K562 (cell line): ENCODE results near the gene TTLL11. TPM values are rescaled to one million over a fixed set of nuclear protein-coding genes. Genes with fewer than 3 reads are reported as not detected.

Source experiments
- ASH1L ChIP-seq: fragments of 450-650 bp; IDR thresholded peaks from 2 replicates; pipeline ENCODE4 v1.6.1; 2018; ENCODE audit warnings: borderline replicate concordance, mild to moderate bottlenecking, low read depth; ENCODE audit not compliant: partially characterized antibody
- C11orf30 ChIP-seq: fragments of 450-650 bp; IDR thresholded peaks from 2 replicates; pipeline ENCODE4 v1.6.1; 2016; ENCODE audit warnings: low read depth, mild to moderate bottlenecking
- CBX5 ChIP-seq: IDR thresholded peaks from 2 replicates; pipeline ENCODE4 v1.6.1; 2014; ENCODE audit warnings: low read depth, borderline replicate concordance
- CEBPG ChIP-seq, 3 experiments: fragments of 200-800 bp in 1 of 3; sonication (Bioruptor generic) in 1 of 3; sonication (generic) in 1 of 3; formaldehyde crosslinking in 1 of 3; IDR thresholded peaks in 2 of 3; conservative IDR thresholded peaks in 1 of 3; 2 replicates each; pipeline versions ENCODE4 v1.6.1 to v1.8.0; 2016 to 2022; ENCODE audit warnings: missing compliant biosample characterization in 2 of 3, missing genetic modification characterization in 2 of 3, mild to moderate bottlenecking in 1 of 3, missing genetic modification reagents in 1 of 3
- CTCF ChIP-seq, 3 experiments: IDR thresholded peaks in 2 of 3; conservative IDR thresholded peaks in 1 of 3; 2 replicates each; pipeline ENCODE4 v1.5.1; 2011 to 2012; ENCODE audit warnings: low read length in 3 of 3, mild to moderate bottlenecking in 3 of 3, control low read depth in 2 of 3, improper control_type of control experiment in 1 of 3, inconsistent platforms in 1 of 3, low read depth in 1 of 3, mixed read lengths in 1 of 3, moderate library complexity in 1 of 3; ENCODE audit not compliant: insufficient read depth in 2 of 3
- DIDO1 ChIP-seq: fragments of 450-650 bp; IDR thresholded peaks from 2 replicates; pipeline ENCODE4 v1.6.1; 2016; ENCODE audit warnings: low read depth, missing biosample characterization, missing genetic modification characterization
- HNRNPK ChIP-seq: fragments of 200-400 bp; formaldehyde crosslinking; IDR thresholded peaks from one replicate; pipeline ENCODE4 v1.6.1; 2018; ENCODE audit warnings: mild to moderate bottlenecking, low read depth, low read length; ENCODE audit not compliant: poor library complexity, severe bottlenecking
- MAZ ChIP-seq, 2 experiments: fragments of 450-650 bp in 1 of 2; sonication (generic) in 1 of 2; formaldehyde crosslinking; IDR thresholded peaks in 1 of 2; conservative IDR thresholded peaks in 1 of 2; 2 replicates each; pipeline versions ENCODE4 v1.4.0 to v1.5.0; 2020; ENCODE audit warnings: mild to moderate bottlenecking in 1 of 2, missing genetic modification reagents in 1 of 2
- NRF1 ChIP-seq, 2 experiments: fragments of 450-650 bp; IDR thresholded peaks in 1 of 2; conservative IDR thresholded peaks in 1 of 2; 2 replicates each; pipeline ENCODE4 v1.6.1; 2014; ENCODE audit warnings: mild to moderate bottlenecking in 2 of 2
- PRDM10 ChIP-seq: fragments of 450-650 bp; IDR thresholded peaks from 2 replicates; pipeline ENCODE4 v1.6.1; 2018; ENCODE audit not compliant: partially characterized antibody
- RHOXF2B ChIP-seq: fragments of 250-450 bp; sonication (Bioruptor Pico); conservative IDR thresholded peaks from 2 replicates; pipeline ENCODE4 v1.5.1; 2021
- RUNX1 ChIP-seq: sonication (generic); IDR thresholded peaks from 2 replicates; pipeline ENCODE4 v1.6.1; 2016; ENCODE audit warnings: antibody characterized with exemption, low read depth
- SMARCA5 ChIP-seq: fragments of 450-650 bp; IDR thresholded peaks from 2 replicates; pipeline ENCODE4 v1.6.1; 2016
- SMC3 ChIP-seq: conservative IDR thresholded peaks from 2 replicates; pipeline ENCODE4 v1.6.1; 2011; ENCODE audit warnings: low read depth, low read length, improper control_type of control experiment; ENCODE audit not compliant: insufficient read depth
- SRSF9 ChIP-seq: fragments of 200-400 bp; formaldehyde crosslinking; IDR thresholded peaks from 2 replicates; pipeline ENCODE4 v1.6.1; 2017; ENCODE audit warnings: low read depth, low read length, borderline replicate concordance
- YY1 ChIP-seq, 3 experiments: IDR thresholded peaks; 2 replicates each; pipeline ENCODE4 v1.6.1; 2011; ENCODE audit warnings: low read length in 2 of 3, mild to moderate bottlenecking in 2 of 3, moderate library complexity in 2 of 3, borderline replicate concordance in 1 of 3, control low read depth in 1 of 3, low read depth in 1 of 3; ENCODE audit not compliant: insufficient read depth in 3 of 3, insufficient replicate concordance in 2 of 3, control insufficient read depth in 1 of 3, insufficient read length in 1 of 3; ENCODE audit errors: extremely low read depth in 1 of 3
- ZFP36 ChIP-seq: fragments of 150-350 bp; IDR thresholded peaks from 2 replicates; pipeline ENCODE4 v1.6.1; 2018; ENCODE audit warnings: low read length, low read depth; ENCODE audit not compliant: partially characterized antibody
- ZNF134 ChIP-seq: fragments of 250-450 bp; sonication (Bioruptor Pico); conservative IDR thresholded peaks from 2 replicates; pipeline ENCODE4 v1.4.0; 2020
- polyA plus RNA-seq, 8 experiments: library from polyadenylated mRNA; depleted of rRNA in 4 of 8; stranded (reverse) in 5 of 8; unstranded in 3 of 8; fragments of >200 nt; fragmentation: Nextera tagmentation in 2 of 8; fragmentation: Illumina TruSeq in 1 of 8; extraction: Ambion mirVana in 2 of 8; extraction: Trizol in 1 of 8; gene quantifications; 2 replicates each; pipeline versions ENCODE4 v1.2.1 to v1.2.3, GENCODE V29; 2011 to 2014; ENCODE audit warnings: inconsistent platforms in 1 of 8, missing spikeins in 1 of 8
- total RNA-seq, 7 experiments: library from RNA; depleted of rRNA in 6 of 7; stranded (reverse); fragments of >200 nt in 6 of 7; fragmentation: Illumina TruSeq in 2 of 7; extraction: Trizol in 2 of 7; gene quantifications; 2 replicates each; pipeline versions ENCODE4 v1.2.1 to v1.2.3, GENCODE V29; 2011 to 2021; ENCODE audit warnings: low replicate concordance in 1 of 7
- TF ChIP-seq, protein P1 (sequence below), 2 experiments: fragments of 450-650 bp; IDR thresholded peaks; 2 replicates each; pipeline ENCODE4 v1.6.1; 2016

TTLL11 gene
- total and polyA plus RNA-seq, 9 of the 15 experiments (the other 6 are each of a cell fraction or from before 2014, with no cell fraction given) = 0.83 to 4.4 (median 2.7) TPM

DNA sequence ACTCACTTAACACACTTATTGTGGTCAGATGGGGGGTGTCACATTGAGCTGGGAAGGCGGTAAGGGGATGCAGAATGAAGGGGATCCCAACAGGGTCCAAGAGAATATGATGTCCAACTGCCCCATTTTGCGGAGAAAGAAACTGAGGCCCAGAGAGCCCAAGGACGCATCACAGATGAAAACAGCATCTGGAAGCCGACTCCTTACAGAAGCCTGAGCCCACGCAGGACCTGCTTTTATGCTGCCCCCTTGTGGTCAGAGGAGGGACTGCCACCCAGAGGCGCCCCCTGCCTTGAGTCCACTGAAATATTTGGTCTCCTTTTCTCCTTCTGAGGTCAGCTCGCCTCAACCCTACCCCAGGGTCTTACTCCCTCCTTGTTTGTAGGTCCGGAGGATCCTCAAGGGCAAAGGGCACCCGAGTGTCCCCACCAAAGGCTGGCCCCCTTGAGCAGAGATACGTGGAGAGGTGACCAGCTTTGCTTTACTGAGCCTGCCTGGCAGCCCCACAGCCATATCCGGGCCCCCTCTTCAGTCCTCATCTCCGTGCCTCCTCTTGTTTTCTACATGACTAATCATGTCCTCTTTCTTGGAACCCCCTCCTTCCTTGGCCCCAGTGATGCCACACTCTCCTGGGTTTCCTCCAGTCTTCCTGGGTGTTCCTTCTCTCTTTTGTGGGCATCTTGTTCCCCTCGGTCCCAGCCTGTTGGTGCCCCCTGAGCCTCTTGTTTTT, 30.0 kb upstream of the TTLL11 start (continued):
- TF ChIP-seq PRDM10 = no peak
- peak in 1 of 2 experiments; percentile 42; a peak in 1 of 4 replicates for TF ChIP-seq MAZ (CRISPR knock-in tag; conservative IDR thresholded peaks at IDR 0.05 in 1 of 2, IDR thresholded peaks at IDR 0.05 in 1 of 2)
- TF ChIP-seq ASH1L = no peak
- 0 out of 2 replicates have a peak, but pooled peaks have one; percentile 20 for TF ChIP-seq RUNX1
- TF ChIP-seq C11orf30 = no peak
- TF ChIP-seq NRF1 (conservative IDR thresholded peaks at IDR 0.05 in 1 of 2, IDR thresholded peaks at IDR 0.05 in 1 of 2) = no peak
- peak; percentile 99 to 100 (median 100) for TF ChIP-seq CTCF (IDR thresholded peaks at IDR 0.05 in 2 of 3, conservative IDR thresholded peaks at IDR 0.05 in 1 of 3; ENCODE audit: insufficient read depth in 2 of 3, low read depth in 1 of 3, low read length in 3 of 3)
- peak; percentile 97 for TF ChIP-seq SMC3
- TF ChIP-seq CEBPG (CRISPR knock-in tag; IDR thresholded peaks at IDR 0.05) = no peak
- no peak for TF ChIP-seq CEBPG (tag; conservative IDR thresholded peaks at IDR 0.05 in 1 of 2, IDR thresholded peaks at IDR 0.05 in 1 of 2)
- peak; percentile 61 for TF ChIP-seq ZFP36
- TF ChIP-seq ZNF134 (CRISPR knock-in tag) = no peak
- TF ChIP-seq CBX5 = no peak
- TF ChIP-seq SMARCA5 = peak; percentile 38; the same call in 1 of the 2 replicates
- no peak for TF ChIP-seq HNRNPK
- TF ChIP-seq DIDO1 (tag) = no peak
- TF ChIP-seq, protein P1, sequence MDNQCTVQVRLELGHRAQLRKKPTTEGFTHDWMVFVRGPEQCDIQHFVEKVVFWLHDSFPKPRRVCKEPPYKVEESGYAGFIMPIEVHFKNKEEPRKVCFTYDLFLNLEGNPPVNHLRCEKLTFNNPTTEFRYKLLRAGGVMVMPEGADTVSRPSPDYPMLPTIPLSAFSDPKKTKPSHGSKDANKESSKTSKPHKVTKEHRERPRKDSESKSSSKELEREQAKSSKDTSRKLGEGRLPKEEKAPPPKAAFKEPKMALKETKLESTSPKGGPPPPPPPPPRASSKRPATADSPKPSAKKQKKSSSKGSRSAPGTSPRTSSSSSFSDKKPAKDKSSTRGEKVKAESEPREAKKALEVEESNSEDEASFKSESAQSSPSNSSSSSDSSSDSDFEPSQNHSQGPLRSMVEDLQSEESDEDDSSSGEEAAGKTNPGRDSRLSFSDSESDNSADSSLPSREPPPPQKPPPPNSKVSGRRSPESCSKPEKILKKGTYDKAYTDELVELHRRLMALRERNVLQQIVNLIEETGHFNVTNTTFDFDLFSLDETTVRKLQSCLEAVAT (IDR thresholded peaks at IDR 0.05) = peak in 1 of 2 experiments; percentile 81; a peak in 2 of 4 replicates
- peak in 2 of 3 experiments; percentile 20 to 42 for TF ChIP-seq YY1 (IDR thresholded peaks at IDR 0.05; ENCODE audit: borderline replicate concordance in 1 of 3, control insufficient read depth in 1 of 3, extremely low read depth in 1 of 3, insufficient read depth in 3 of 3, insufficient read length in 1 of 3, insufficient replicate concordance in 2 of 3, low read depth in 1 of 3, low read length in 2 of 3)
- TF ChIP-seq RHOXF2B = no peak
- TF ChIP-seq SRSF9 = no peak
